AG04449 (cell line): ENCODE measurements around the gene LEMD1.

Experiments
- CTCF ChIA-PET: fragments of 350-600 bp; formaldehyde crosslinking; extraction: SDS; loops from one replicate; lab custom pipeline; 2021; ENCODE audit warnings: antibody characterized with exemption; lab: Yijun Ruan, JAX
- POLR2A ChIA-PET: fragments of 400-600, 350-600 bp; formaldehyde crosslinking; extraction: SDS; loops from one replicate; lab custom pipeline; 2020; ENCODE audit warnings: antibody characterized with exemption, inconsistent platforms; lab: Yijun Ruan, JAX
- DNase-seq: peaks from one replicate; pipeline ENCODE4 v3.0.0-alpha.2; 2010; ENCODE audit warnings: low read depth, low spot score
- H3K4me3 ChIP-seq: 2 replicates; pipeline ENCODE4 v1.5.1; 2011; ENCODE audit warnings: low read depth, mild to moderate bottlenecking, control low read depth, low read length
- CTCF ChIP-seq: IDR thresholded peaks from one replicate; pipeline ENCODE4 v1.5.1; 2011; ENCODE audit warnings: mild to moderate bottlenecking, moderate library complexity, low read length, control low read depth, inconsistent platforms; ENCODE audit not compliant: insufficient read depth; ENCODE audit errors: missing control alignments

LEMD1 gene

GRCh38 chr1:205444931-205445645, 23.2 kb upstream of the LEMD1 start:
- no peak for DNase-seq
- CTCF ChIA-PET: interaction anchor here (0.8 to 7.8 kb wide), 7 partner anchors 10 to 110 kb away, joined by 3 to 62 read pairs (median 4); no protein-coding TSS in a partner anchor
- TF ChIP-seq CTCF: no peak
- H3K4me3 ChIP-seq: no peak overlapping the region
- POLR2A ChIA-PET: no interaction called here

- ChIA-PET POLR2A (no interaction called here), CTCF (interaction anchor here (0.8 to 7.8 kb wide), 7 partner anchors 9 to 109 kb away, joined by 3 to 62 read pairs (median 4); no protein-coding TSS in a partner anchor)
- no peak for DNase-seq
- no peak overlapping the region for H3K4me3 ChIP-seq
- TF ChIP-seq CTCF: no peak
Observed at GRCh38 chr1:205444300-205444930, 22.6 kb upstream of the LEMD1 start.

GRCh38 chr1:205443585-205444299, 21.9 kb upstream of the LEMD1 start:
- no peak overlapping the region for H3K4me3 ChIP-seq
- DNase-seq: no peak
- POLR2A ChIA-PET: no interaction called here
- CTCF ChIA-PET: interaction anchor here (1.3 to 7.8 kb wide), 4 partner anchors 14 to 108 kb away, joined by 4 to 62 read pairs (median 6); no protein-coding TSS in a partner anchor
- TF ChIP-seq CTCF: no peak

GRCh38 chr1:205442051-205442725, 20.3 kb upstream of the LEMD1 start:
- ChIA-PET POLR2A (no interaction called here), CTCF (interaction anchor here (0.8 to 7.8 kb wide), 5 partner anchors 12 to 88 kb away, joined by 3 to 62 read pairs (median 3); no protein-coding TSS in a partner anchor)
- H3K4me3 ChIP-seq: no peak overlapping the region
- DNase-seq: no peak
- no peak for TF ChIP-seq CTCF

- no peak for DNase-seq
- ChIA-PET POLR2A (no interaction called here), CTCF (interaction anchor here (0.7 to 7.8 kb wide), 8 partner anchors 11 to 110 kb away, joined by 3 to 62 read pairs (median 3); no protein-coding TSS in a partner anchor)
- H3K4me3 ChIP-seq: no peak overlapping the region
- TF ChIP-seq CTCF: no peak
Observed at GRCh38 chr1:205441716-205442050, 19.8 kb upstream of the LEMD1 start.
